NCI-H1092 treated with DMSO at 0.1 percent for 48 hours (cell line): ENCODE data around the gene CDC25A.

Experiments used
- DNase-seq: peaks from one replicate; lab custom pipeline; 2025; lab: John Stamatoyannopoulos, UW

CDC25A gene

DNA sequence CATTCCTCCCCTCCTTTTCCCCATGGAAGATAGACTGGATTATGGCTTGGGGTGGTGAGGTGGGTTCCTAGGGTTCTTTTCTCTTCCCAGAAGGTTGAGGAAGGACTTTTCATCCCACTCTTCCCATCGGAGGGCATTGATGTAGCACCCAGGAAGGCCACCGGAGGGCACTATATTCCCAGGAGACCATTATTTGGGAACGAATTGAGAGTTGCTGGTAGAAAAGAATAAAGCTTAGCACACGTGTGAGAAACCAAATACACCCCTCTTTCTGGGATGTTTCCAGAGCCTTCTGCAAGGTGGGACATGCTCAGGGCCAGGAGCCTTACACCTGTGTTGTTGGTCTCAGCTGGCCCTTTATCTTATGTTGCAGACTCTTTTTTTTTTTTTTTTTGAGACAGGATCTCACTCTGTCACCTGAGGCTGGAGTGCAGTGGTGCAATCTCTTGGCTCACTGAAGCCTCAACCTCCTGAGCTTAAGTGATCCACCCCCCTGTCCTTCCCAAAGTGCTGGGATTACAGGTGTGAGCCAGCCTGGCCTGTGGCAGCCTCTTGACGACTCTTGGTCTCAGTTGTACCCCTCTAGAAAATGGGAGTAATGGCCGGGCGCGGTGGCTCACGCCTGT, 6.3 kb upstream of the CDC25A start:
- peak; percentile 53 for DNase-seq

DNA sequence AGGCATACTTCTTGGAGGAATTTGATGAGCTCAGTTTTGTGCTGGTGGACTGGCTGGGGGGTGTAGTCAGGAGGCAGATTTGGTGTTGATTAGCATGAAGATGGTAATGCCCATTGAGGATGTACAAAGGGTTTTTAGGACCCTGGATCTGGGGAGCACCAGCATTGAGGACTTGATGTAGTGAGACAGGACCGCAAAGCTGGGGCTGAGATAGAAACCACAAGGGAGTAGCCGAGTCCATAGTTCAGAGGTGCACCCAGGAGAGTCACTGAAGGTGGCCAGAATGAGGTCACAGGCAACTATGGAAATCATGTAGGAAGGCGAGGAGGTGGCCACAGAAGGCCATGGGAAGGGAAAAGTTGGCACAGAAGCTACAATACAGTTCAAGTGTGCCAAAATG, 2.7 kb upstream of the CDC25A start:
- DNase-seq = no peak

DNA sequence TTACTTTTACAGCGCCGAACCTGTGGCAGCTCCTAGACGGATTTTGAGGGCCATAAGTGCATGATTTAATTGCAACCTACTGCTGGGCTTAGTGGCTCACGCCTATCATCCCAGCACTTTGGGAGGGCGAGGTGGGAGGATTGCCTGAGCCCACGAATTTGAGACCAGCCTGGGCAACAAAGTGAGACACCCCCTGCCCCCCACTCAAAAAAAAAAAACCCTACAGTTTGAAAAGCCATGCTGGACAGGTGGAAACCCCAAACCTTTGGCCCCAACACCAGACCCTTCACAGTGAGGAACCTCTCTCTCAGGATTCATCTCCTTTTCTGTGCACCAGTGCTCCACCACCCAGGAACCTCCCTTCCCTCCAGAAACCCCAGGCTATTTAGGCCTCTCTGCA, 1.1 kb upstream of the CDC25A start:
- no peak for DNase-seq

DNA sequence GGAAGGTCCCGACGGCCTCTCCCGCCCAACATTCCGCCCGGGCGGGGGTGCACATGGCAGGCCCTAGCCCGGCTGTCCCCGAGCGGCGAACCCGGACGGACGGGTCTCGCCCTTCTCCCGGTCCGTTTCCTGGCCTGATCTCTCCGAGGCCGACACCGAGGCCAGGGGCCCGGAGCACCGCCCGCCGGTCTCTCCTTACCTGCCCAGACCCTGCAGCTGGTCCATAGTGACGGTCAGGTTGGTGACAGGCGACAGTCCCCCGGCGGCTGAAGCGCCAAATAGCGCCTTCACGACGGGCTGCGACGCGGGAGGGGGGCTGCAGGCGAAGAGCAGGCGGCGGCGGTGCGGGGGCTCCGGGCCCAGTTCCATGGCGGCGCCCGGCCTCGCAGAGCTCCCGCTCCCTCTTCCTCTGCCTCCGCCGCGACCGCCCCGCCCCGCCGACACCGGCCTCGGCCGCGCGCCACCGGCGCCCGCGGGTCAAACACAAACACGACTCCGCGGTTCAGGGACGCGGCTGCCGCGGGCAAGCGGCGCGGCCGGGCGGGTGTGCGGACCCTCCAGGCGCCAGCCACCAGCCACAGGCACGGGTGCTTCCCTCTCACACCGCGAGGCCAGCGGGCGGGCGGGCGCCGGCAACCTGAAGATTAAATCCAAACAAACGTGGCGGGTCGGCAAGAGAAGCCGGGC, 495 bp downstream of the CDC25A start:
- no peak for DNase-seq

DNA sequence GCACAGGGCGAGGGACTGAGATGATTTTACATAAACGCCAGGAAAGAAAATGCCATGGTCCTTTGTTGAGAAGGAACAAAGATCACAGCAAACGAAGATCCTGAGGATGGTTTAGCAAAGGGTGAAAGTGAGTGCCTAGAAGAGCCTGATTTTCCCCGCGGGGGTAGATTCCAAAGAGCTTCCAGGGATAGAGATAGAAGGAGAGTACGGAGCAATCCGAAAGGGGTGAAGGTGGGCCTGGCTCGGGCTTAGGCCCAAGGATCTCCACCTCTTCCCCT, 977 bp downstream of the CDC25A start:
- no peak for DNase-seq

DNA sequence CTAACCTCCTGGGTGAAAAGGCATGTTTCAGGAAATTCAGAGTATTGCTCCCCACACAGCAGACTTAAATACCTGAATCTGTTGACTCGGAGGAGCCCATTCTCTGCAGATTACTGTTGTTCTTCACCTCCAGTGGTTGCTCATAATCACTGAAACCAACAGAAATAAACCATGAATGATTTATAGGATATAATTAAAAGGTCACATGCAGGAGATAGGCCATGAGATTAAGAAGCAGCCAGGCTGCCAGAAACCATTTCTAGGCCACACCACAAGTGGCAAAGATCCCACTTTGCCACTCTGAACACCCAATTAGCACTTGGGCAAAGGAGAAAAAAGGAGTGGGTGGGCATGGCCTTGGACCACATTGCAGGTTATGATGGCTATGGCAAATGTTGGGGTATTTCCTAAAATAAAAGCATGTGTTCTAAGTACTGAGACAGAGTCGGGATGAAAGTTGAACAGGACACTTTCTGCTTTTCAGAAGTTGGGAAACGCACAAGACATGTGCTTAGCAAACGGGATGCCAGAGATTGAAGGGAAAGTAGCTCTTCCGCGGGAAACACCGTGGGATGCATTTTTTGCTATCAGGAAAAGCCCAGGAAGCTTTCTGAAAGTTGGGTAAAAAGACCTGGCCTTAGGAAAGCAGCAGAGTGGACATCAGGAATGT, 1.5 kb downstream of the CDC25A start:
- DNase-seq = no peak

DNA sequence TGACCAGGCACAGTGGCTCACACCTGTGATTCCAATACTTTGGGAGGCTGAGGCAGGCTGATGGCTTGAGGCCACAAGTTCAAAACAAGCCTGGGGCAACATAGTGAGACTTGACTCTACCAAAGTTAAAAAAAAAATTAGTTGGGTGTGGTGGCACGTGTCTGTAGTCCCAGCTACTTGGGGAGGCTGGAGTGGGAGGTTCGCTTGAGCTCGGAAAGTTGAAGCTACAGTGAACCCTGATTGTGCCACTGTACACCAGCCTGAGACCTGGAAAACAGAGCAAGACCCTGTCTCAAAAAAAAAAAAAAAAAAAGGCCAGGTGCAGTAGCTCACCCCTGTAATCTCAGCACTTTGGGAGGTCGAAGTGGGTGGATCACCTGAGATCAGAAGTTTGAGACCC, 3.1 kb downstream of the CDC25A start:
- DNase-seq = no peak

DNA sequence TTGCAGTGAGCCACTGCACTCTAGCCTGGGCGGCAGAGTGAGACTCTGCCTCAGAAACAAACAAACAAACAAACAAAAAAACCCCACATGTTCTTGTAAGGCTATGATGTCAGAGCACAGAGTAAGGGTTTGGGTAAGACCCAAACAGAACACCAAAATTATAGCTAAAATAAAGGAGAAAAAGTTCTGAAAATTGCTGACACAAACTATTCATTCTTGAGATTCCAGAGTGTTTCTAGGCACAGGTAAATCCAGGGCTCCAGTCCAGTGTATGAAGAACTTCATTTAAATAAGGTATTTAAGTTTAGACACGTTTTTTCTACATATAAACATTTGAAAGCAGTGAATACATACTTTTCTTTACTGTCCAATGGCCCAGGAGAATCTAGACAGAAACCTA, 3.9 kb downstream of the CDC25A start:
- no peak for DNase-seq

DNA sequence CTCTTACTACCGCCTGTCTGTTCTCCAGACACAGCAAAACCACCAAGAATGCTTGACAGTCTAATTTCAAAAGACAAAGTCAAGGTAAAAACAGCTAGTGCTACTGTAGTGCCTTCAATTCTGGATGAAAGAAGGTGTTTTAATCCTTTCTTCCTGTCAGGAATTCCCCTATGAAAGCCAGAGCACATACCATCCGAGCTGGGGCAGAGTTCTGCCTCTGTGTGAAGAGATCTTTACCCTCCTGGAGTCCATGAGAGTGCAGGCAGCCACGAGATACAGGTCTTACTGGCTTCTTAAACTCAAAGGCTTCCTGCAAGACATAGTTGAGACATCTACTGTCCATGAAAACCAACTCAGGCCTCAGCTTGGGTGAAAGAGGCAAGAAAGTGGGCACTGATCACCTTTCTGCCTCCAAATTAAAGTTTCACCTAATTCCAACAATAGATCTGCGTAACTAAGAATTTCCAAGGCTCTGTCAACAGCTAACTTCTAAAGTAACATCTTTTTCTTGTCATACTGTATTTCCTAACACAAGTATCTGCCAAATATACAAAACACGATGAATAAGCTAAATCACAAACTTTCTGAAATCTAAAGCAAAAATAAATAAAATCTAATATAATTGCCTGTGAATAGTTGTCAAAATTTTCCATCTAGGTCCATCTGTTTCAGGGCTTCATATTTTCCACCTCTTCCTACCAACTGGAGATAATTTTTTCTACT, 7.5 kb downstream of the CDC25A start:
- no peak for DNase-seq

DNA sequence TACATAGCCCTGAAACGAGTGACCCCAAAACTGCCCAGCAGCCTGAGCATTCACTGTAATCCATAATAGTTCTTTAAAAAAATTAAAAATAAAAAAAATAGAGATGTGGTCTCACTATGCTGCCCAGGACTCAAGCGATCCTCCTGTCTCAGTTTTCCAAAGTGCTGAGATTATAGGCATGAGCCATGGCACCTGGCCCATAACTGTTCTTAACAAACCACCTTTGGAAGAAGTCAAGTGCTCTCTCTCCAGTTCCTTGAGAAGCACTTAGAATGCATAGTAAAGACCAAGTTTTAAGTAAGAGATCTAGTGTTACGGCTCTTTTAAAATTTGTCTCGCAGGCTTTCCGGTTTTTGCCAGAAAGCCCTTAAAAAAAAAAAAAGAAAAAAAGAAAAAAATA, 8.2 kb downstream of the CDC25A start:
- no peak for DNase-seq

DNA sequence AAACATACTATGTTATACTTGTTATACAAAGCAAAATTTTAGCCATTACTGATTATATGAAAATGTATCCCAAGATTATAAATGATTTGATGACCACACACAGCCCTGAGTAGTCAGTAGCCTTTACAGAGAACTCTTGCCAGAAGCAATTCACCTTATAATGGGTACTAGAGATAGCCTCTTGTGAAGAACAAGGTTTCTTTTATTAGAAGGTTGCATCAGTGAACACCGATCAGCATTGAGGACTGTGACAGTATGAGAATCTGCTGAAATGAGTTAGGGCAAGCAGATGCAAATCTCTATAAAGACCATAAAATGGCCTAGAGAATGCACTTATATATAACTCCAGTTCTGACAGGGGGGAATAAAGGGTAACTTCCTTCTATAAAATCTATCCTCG, 10.1 kb downstream of the CDC25A start:
- no peak for DNase-seq

DNA sequence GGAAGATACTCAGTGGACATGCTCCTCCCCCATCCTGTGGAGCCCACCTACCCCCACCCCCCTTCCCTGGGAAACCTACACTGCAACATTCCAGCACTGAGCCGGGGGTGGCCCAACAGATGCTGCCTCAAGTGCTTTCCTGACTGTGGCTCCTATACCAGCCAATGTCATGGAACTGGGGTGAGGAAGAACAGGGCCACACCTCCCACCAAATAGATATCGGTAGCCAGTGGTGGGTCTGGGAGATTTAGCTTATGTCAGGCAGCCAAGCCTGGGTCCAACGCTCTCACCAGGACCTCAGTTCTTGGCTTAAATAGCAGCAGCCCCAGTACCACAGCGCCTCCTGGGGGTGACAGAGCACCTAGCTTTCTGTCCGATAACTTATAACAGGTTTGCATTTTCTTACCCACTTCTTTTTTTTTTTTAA, 30.3 kb downstream of the CDC25A start:
- no peak for DNase-seq

DNA sequence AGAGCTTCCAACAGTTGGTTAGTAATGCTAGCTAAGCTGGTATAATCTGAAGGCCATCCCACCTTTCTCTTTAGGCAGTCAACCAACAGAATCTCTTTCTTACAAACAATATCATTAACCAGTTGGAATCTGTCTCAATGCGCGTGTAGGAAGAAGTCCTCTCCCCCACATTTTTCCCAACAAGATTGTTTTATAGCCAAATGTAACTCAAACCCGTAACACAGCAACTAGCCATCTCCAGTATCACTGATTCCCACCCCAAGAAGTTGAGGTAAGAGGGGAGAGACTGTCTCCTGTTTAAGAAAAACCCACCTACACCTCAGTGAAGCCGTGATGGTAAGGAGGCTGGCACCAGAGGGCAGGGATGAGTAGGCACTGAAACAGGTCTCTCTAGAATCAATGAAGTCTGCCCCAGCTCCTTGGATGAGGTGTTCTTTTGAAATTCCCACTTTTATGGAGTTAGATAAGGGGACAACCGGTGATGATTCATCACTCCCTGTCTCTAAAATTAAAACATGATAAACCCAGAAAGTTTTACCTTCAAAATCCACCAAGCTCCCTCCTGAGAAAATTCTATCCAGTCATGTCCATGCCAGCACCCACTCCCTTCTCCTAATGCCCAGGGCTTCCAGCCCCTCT, 30.9 kb downstream of the CDC25A start:
- DNase-seq = no peak

DNA sequence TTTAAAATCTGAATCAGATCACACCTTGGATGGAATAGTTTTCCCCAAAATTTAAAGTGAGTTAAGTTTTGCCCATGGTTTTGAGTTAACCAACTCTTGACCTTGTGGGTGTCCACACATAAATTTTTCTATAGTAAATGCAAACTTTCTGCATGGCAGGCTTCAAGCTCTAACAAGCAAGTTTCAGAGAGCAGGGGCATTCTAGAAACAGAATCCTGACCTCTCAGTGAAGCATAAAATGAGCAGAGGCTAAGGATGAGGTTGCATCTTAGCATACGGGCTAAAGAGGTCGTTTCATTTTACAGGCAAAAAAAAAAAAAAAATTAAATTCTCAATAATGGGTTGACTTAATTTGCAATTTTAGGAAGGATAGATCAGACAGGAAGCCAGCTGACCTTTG, 32.1 kb downstream of the CDC25A start:
- DNase-seq = no peak

DNA sequence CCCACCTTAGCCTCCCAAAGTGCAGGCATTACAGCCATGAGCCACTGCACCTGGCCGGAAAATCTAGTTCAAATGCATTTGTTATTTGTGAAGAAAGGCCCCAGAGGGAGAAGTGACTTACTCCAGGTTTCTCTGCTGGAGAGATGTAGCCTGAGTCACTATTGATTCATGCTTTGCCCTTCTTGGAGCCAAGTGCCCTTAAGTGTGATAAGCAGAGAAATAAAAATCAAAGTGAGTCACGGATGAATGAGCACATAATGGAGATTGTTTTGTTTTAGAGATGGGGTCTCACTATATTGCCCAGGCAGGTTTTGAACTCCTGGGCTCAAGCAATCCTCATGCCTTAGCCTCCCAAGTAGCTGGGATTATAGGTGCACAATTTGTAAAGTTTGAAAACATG, 33.1 kb downstream of the CDC25A start:
- no peak for DNase-seq

DNA sequence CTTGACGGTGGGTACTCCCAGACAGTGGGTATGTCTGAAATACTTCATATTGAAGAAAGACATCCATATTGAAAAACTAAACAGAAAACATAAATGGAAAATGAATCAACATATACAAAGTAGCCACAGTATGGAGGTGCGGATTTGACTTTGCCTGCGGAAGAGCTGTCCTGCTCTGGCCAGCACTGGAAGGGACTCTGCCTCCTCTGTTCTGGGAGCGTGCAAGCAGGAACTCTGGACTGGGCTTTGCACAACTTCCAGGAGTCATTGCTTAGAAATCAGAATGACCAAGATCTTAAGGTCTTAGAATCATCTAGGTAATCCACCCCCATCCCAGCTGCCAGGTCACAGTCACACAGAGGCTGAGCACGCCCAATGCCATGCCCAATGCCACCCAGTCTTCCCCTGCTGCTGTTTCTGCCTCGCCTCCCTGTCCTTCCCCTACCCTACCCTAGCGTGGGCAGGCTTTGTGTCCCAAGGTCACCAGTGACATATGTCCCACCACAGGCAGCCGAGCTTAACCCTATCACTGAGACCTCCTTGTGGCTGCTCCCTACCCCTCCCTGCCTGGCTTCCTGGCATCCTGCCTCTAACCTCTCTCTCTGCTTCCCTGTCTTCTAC, 36.3 kb downstream of the CDC25A start:
- no peak for DNase-seq

DNA sequence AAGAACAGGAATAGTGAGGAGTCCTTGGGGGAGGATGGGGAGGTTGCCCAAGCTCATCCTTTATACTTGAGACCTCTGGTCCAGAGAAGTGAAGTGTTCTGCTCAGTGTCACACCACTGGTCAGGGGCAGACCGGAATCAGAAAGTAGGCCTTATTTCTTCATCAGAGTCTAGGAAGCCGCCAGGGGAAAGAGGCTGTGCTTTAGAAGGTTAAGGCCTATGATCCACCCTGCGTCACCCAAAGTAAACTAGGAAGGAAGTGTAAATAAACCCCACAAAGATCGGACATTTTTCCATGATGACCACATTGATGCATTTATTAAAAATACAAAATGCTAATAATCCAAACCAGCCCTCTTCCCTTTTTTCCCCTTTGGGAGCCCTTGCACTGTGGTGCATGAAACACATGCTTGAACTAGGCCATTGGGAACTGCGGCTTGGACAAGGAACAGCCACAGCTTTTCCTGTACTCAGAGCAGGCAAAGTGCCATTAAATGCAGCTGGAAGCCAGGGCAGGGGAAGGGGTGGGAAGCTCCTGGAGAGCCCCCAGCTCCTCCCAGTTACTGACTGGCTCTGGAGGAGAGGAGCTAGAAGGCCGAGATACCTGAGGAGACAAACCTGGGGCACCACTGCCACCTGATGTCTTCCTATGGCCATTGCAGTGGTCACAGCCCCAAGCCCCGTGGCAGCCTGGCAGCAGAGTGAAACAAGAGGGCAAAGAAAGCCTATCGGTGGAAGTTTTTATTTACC, 37.0 kb downstream of the CDC25A start:
- peak; percentile 62 for DNase-seq

DNA sequence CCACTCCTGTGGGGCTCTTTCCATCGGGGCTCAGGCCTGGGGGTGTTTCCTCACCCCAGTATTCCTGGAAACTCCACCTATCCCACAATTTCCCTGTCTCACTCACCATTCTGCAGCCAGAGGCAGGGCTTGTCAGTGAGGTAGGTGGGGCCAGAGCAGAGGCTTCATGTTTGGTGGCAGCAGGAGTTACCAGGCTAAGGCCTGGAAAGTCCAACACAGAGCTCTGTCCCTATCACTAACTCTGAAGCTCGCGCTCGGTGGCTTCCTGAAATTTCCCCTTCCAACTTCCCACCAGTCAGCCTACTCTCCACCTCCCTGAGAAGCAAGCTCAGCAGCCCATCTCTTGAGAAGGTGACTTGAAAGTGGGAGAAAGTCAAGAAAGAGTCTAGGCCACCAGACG, 44.2 kb downstream of the CDC25A start:
- no peak for DNase-seq

DNA sequence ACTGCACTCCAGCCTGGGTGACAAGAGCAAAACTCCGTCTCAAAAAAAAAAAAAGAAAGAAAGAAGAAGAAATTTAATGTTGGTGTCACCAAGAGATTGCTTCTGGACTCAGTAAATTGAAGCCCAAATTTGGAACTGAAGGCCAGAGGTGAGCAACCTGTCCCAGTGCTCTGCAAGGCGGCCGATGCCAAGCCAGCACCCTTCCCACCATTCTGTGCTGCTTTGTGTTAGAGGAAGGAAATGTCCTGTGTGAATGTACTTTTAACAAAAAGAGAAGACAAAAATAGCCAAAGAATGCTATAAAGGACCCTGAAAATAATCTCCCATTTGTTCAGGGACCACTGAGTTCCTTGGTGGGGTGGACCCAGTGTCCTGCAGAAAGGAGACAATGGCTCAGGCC, 44.6 kb downstream of the CDC25A start:
- DNase-seq = no peak

DNA sequence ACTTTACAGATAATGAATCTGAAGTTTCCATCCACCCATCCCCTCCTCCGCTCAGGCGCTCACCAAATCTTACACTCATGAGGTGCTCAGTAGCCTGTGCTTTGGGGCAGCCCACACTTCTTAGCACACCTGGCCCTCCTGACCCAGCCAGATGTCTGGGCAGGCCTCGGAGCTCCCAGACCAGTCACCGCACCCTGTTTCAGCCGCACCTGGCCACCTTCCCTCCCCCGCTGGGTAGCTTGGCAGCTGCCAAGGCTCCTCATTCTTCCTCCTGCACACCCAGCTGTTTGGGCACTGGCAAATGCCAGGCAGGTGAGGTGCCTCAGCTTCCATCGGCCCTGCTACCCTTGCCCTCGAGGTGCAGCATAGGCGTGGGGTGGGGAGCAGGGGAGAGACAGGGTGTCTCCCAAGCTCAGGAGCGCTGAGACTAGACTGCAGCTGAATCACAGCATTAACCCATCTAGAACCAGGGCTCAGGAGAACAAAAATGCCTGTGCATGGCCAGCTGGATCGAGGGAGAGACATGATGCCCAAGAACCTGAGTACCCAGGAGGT, 45.8 kb downstream of the CDC25A start:
- no peak for DNase-seq

DNA sequence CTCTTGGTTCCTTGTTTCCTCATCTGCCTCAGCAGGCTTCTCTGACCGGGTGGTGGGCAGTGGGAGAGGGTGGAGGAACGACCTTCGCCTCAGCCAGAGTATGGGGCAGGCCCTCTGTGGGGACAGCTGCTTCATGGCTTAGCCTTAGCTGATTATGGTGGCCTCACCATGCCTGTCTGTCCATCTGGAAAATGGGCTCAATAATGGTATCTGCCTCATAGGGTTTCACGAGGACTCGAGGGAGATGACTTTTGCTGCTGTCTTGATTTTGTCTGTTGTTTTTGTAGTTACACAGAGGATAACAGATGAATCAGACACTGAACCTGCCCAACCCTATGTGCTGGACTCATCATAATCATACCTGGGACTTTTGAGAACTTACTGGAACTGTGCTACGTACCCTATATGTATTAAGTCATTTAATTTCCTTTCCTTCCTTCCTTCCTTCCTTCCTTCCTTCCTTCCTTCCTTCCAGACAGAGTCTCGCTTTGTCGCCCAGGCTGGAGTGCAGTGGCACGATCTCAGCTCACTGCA, 46.5 kb downstream of the CDC25A start:
- no peak for DNase-seq
